GM12865 (cell line): ENCODE measurements around the gene SLC9A9.

Experiments
- DNase-seq: peaks from one replicate; pipeline ENCODE4 v3.0.0; 2010; ENCODE audit warnings: low read depth
- H3K4me3 ChIP-seq: 2 replicates; pipeline ENCODE4 v1.5.1; 2011; ENCODE audit warnings: mild to moderate bottlenecking, low read depth, low read length, control low read depth
- TF ChIP-seq, protein P1 (sequence below): IDR thresholded peaks from 2 replicates; pipeline ENCODE4 v1.5.1; 2011; ENCODE audit warnings: low read length, control low read depth, low read depth, inconsistent platforms; ENCODE audit not compliant: insufficient read depth; ENCODE audit errors: missing control alignments

Gene SLC9A9

DNA sequence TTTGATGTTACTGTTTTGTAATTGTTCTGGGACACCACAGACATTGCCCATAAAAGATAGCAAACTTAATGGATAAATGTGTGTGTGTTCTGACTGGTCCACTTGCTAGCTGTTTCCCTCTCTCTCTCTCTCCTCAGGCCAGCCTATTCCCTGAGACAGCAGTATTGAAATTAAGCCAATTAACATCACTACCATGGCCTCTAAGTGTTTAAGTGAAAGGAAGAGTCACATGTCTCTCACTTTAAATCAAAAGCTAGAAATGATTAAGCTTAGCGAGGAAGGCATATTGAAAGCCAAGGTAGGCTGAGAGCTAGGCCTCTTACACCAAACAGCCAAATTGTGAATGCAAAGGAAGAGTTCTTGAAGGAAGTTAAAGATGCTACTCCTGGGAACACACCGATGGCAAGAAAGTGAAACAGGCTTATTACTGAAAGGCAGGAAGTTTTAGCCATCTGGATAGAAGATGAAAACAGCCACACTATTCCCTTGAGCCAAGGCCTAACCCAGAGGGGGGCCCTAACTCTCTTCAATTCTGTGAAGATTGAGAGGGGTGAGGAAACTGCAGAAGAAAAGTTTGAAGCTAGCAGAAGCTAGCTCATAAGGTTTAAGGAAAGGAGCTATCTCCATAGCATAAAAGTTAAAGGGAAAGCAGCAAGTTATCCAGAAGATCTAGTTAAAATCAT lies 433.6 kb downstream of the SLC9A9 start:
- peak; percentile 9 for DNase-seq
- TF ChIP-seq, protein P1, sequence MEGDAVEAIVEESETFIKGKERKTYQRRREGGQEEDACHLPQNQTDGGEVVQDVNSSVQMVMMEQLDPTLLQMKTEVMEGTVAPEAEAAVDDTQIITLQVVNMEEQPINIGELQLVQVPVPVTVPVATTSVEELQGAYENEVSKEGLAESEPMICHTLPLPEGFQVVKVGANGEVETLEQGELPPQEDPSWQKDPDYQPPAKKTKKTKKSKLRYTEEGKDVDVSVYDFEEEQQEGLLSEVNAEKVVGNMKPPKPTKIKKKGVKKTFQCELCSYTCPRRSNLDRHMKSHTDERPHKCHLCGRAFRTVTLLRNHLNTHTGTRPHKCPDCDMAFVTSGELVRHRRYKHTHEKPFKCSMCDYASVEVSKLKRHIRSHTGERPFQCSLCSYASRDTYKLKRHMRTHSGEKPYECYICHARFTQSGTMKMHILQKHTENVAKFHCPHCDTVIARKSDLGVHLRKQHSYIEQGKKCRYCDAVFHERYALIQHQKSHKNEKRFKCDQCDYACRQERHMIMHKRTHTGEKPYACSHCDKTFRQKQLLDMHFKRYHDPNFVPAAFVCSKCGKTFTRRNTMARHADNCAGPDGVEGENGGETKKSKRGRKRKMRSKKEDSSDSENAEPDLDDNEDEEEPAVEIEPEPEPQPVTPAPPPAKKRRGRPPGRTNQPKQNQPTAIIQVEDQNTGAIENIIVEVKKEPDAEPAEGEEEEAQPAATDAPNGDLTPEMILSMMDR = no peak

DNA sequence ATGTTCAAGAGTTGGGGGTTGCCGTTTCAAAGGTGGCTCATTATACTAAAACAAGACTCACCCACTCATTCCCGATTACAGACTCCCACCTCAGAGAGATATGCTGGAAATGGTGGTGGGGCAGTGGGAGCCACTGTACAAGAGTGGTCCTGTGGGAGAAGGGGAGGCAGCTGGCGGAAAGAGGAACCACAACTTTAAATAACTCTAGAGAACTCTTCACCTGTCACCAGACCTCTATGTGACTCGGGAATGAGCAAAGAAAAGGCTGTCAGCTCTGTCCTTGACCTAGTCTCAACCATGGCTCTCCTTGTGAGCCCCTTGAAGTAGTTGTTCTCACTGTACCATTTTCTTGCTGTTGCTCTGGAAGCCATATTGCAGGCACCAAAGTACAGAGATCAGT lies 434.9 kb downstream of the SLC9A9 start:
- no peak for DNase-seq
- TF ChIP-seq, protein P1 = no peak
- H3K4me3 ChIP-seq = no peak overlapping the region

More for the DNA sequence above, 433.6 kb downstream of the SLC9A9 start:
- no peak overlapping the region for H3K4me3 ChIP-seq

DNA sequence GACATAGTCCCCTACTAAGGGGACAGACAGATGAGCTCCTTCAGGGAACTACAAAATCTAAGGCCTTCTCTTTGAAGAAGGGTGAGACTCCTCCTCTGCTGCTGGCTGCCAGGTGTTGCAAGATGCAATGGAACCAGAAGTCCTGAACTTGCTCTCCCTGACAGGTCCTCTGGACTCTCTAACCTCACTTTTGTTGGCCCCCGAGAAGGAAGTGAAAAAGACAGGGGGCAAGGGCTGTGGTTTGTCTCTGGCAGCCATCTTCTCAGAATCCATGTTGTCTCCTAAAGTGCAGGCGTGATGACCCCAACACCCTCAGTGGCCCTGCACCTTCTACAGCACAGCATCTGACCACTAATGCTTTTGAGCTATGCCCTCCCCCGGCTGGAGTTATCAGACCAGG lies 436.2 kb downstream of the SLC9A9 start:
- DNase-seq = peak; percentile 8
- TF ChIP-seq, protein P1 = no peak
- H3K4me3 ChIP-seq = no peak overlapping the region

DNA sequence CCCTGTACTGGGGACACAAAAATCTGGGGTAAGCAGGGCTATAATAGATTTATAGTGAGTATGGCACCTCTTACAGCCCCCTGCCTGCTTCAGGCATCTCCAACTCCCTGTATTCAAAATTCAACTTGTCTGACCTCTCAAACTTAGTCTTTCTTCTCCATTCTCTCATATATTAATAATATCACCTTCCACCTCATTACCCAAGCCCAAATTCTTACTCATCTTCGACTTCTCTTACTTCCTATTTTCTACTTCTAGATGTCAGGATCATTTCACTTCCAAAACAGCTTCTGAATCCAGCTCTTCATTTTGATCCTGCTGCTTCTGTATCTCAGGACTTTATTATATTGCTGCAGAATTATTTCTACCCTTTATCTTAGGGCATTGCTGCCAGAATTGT lies 438.0 kb downstream of the SLC9A9 start:
- DNase-seq = no peak
- H3K4me3 ChIP-seq = no peak overlapping the region
- TF ChIP-seq, protein P1 = no peak

DNA sequence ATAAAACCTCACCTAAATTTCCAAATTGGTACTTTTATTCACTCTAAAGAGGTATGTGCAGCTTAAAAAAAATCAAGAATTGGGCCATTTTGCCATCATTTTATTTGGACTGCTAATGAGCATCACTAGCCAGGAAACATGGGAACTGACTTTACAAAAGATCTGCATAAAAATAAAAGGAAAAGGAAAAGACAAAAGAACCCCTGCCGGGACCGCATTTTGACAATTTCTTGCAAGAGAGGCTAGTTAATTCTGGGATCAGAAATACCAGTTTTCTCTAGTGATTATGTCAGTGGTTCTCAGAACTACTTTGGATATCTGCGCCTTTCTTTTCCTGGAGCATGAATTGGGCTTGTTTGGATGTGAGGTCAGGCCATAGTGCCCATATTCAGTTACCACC lies 439.5 kb downstream of the SLC9A9 start:
- no peak overlapping the region for H3K4me3 ChIP-seq
- TF ChIP-seq, protein P1 = no peak
- no peak for DNase-seq

DNA sequence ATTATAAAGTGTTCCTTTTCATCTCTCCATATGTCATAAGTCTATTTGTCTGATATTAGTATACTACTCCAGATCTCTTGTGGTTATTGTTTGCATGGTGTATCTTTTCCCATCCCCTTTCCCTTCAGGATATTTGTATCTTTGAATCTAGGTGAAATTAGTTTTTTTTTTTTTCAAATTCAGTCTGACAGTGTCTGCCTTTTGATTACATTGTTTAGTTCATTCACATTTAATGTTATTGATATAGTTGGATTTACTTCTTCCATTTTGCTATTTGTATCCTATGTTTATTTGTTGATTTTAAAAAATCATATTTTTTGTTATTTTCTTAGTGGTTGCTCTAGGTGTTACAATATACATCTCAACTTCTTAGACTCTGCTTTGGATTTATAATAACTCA lies 445.7 kb downstream of the SLC9A9 start:
- no peak for DNase-seq
- TF ChIP-seq, protein P1 = no peak
- H3K4me3 ChIP-seq = no peak overlapping the region

DNA sequence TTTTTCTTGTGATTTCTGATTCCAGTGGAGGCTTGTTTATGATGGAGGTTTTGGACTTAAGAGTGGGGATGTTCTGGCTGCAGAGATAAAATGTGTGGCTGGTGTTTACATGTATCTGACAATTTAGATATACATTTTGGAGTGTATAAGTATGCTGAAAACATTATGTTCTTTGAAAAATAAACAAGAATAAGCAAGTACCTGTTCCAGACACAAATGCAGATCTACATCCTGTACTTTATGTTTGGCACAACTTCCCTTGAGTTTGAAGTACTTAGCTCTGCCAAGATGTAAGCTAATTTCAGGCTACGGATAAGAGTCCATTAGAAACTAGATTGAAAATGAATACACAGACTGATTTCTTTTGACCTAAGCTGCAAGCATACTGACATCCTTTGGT lies 451.5 kb downstream of the SLC9A9 start:
- H3K4me3 ChIP-seq = no peak overlapping the region
- TF ChIP-seq, protein P1 = no peak
- no peak for DNase-seq
